GM15510 (cell line): Measurements from ENCODE around the gene RASGRF1.

Source experiments
- POLR2A ChIP-seq: IDR thresholded peaks from 3 replicates; pipeline ENCODE4 v1.6.1; 2011; ENCODE audit warnings: borderline replicate concordance; ENCODE audit not compliant: insufficient read length; ENCODE audit errors: extremely low read depth

Gene RASGRF1

GRCh38 chr15:78995921-78996893 is 94.4 kb downstream of the RASGRF1 start:
- no peak for TF ChIP-seq POLR2A

- TF ChIP-seq POLR2A = no peak
These were observed 96.5 kb downstream of the RASGRF1 start for GRCh38 chr15:78993931-78994530.

DNA sequence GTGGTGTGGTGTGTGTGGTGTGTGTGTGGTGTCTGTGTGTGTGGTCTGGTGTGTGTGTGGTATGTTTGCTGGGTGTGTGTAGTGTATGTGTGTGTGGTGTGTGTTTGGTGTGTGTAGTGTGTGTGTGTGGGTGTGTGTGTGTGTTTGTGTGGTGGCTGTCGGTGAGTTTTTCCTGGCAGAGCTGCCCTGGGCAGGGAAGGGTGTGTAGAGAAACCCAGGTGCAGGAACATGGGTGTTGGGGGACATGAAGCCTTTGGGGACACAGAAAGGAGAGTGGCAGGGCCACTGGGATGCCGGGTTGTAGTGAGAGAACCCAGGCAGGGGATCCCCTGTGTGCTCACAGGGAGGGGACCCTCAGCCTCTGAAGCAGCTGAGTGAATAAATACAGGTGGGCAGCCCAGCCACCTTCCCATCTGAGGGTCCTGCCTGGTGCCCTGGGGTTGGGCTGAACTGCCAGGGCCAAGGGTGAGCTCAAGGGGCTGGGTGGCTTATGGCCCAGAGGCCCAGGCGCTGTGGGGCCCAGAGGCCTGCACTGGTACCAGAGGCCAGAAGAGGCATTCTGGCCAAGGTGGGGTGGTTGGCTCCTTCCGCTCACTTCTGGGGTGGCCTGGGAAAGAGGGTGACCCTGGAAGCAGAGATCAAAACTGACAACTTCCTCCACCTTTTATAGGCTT is 97.2 kb downstream of the RASGRF1 start:
- no peak for TF ChIP-seq POLR2A

- TF ChIP-seq POLR2A = no peak
These were observed 97.9 kb downstream of the RASGRF1 start for GRCh38 chr15:78992416-78993256.

GRCh38 chr15:78991879-78992278 is 98.7 kb downstream of the RASGRF1 start:
- TF ChIP-seq POLR2A = no peak

DNA sequence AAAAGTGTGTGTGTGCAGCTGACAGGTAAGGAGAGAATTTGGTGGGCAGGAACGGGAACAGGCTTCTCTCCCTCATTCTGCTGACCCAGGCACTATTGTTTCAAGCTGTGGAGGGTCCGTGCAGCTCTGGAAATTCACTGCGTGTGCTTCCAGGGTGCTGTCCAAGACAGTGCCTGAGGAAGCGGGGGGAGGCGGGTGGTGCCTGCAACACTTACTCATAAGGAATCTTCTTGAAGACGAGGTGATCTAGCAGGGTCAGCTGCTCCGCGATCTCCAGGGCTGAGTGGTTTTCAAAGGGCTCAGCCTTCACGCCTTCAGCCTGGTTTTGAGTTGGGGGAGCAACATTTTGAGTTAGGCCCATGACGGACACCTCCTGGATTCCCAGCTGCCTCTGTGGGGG is 99.1 kb downstream of the RASGRF1 start:
- no peak for TF ChIP-seq POLR2A

- no peak for TF ChIP-seq POLR2A
These were observed 100.3 kb downstream of the RASGRF1 start for GRCh38 chr15:78990278-78990677.

GRCh38 chr15:78989701-78990240 is 100.8 kb downstream of the RASGRF1 start:
- TF ChIP-seq POLR2A = no peak

- TF ChIP-seq POLR2A = no peak
These were observed 102.1 kb downstream of the RASGRF1 start for GRCh38 chr15:78988361-78988911.

DNA sequence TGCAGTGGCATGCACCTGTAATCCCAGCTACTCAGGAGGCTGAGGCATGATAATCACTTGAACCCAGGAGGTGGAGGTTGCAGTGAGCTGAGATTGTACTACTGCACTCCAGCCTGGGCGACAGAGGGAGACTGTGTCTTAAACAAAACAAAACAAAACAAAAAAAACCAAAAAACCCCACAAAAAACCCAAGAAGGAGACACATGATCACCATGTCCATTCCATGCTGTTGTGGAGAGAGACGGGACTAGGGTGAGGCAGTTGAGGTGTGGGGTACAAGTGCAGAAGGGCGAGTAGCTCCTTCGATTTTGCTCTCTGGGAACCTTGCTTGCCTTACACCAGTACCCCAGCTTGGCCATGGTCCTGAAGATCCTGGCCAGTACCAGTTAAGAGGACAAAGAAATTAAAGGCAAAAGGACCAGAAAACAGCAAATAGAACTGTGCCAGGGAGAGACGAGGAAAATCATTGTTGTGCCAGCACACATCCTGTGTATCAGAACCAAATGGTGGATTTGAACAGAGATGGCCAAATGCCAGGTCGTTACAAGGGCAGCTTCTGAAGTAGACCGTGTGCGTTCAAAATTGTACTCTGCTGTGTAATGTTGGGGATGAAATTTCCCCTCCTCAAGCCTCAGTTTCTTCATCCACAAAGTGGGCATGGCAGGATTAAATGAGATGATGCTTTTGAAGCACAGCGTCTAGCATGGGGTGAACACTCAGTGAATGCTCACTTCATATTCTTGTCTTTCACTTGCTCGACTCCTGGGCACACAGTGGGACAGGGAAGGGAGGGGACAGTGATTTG is 102.8 kb downstream of the RASGRF1 start:
- no peak for TF ChIP-seq POLR2A

DNA sequence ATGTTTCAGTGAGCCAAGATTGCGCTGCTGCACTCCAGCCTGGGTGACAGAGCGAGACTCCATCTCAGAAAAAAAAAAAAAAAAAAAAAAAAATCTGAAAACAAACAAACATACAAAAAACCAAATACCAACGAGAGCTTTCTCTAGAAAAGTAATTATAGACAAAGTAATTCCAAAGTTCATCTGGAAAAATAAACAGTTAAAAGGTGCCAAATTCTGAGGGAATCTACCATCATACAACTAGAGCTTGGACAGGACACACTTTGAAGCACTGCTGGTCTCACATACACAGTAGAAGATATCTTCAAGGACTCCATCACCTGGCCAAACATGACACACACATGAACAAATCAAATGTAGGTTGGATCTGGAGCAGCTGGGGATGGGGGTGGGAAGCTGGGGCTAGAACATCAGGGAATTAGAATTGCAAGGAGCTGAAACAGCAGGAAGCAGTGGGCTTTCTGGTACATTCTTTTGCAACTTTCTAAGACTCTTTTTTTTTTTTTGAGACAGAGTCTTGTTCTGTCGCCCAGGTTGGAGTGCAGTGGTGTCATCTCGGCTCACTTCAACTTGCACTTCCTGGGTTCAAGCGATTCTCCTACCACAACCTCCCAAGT is 104.6 kb downstream of the RASGRF1 start:
- no peak for TF ChIP-seq POLR2A

DNA sequence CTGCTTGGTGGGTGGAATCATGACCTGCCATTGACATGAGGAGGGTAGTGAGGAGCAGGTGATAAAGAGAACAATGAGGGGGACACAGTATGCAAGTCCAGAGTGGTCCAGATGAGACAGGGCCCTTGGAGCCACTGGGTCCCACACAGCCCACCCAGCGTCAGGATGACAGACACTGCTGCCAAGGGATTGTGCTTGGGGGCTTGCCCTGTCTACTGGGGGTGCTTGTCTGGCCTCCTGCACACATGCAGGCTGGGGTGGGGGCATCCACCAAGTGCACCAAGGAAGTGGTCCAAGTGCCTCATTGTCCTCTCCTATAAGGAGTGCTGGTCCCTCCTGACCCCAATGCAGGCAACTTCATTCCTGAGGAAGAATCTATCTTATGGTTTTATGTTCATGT is 106.5 kb downstream of the RASGRF1 start:
- no peak for TF ChIP-seq POLR2A

DNA sequence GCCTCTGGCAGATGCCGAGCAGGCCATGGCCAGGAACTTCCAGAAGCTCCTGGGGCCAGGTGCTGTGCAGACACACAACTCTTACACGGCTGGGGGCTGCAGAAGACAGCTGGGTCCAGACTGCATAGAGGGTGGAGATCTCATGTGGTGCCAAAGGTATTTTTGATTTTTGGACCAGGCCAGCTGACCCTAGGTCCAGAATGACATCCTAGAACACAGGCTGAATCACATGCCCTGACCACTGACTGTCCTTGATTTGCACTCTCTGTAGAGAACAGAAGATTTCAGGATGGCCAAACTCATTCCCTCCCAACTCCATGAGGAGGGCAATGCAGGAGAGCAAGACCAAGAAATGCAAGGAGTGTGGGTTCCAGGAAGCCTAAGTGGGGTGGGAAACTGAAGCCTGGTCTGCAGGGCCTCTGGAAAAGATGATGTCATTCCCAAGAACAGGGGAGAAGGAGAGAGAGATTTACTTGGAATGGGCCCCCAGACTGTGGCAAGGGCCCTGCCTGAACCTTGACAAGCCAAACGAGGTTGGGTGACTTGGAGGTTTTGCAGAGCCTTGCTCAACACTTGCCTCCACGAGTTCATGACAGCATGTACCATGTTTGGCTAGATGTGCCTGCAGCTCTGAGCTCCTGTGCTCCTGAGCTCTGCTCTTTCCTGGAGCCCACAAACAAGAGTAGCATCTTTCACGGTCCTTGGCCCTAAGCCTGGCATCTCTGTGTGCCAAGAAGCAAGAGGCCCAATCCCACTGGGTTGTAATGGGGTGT is 107.2 kb downstream of the RASGRF1 start:
- no peak for TF ChIP-seq POLR2A

GRCh38 chr15:78982736-78983135 is 107.8 kb downstream of the RASGRF1 start:
- no peak for TF ChIP-seq POLR2A
